HG03039 (cell line): ENCODE results near the gene RNF212.
"Not testable (repeated sequence)": the region's sequence is repeated elsewhere in the genome, so short reads cannot be mapped to it uniquely, and the experiment has no call there.

Experiments used
- ATAC-seq: cut with Tn5 transposase; IDR thresholded peaks from one replicate; pipeline ENCODE4 v1.9.1; 2021; ENCODE audit warnings: mild to moderate bottlenecking, moderate library complexity; ENCODE audit not compliant: unreplicated experiment

The RNF212 gene

DNA sequence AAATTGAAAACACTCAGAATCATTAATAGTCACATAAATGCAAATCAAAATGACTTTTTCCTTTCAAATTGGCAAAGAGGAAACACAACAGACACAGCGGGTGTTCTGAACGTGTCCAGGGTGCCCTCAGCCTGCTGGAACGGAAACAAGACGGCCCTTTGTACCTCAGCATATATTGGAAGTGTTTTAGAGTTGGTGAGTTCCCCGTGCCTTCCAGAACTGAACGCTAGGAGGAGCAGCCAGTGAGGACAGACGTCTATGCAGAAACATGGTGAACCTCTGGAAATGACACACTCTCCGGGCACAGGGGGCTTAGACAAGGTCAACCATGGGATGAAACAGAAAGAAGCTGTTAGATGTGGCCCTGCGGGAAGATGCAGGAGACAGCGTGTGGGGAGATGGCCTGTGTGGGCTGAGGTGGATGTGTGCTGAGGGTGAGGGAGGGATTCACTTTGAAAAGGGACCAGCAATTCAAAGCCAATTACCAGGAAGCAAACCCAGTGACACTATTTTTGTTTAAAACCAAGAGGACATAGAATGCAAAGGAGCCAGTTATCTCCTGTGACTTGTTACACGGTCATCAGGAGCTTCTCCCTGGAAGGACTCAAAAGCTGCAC is 40.4 kb downstream of the RNF212 start:
- ATAC-seq, result no peak

DNA sequence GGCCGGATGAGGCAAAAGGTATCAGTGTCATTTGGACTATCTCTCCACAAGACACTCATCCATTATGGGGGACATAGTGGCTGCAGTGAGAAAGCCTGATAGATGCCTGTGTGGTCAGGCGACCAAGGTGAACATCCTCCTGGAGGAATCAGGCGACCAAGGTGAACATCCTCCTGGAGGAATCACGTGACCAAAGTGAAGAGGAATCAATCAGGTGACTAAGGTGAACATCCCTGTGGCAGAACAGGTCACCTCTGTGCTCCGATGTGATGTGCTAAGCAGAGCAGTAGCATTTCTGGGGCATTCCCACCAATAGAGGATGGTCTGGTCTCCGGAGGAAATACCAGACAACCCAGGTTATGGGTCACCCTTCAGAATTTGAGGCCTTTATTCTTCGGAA is 44.0 kb downstream of the RNF212 start:
- no peak for ATAC-seq

DNA sequence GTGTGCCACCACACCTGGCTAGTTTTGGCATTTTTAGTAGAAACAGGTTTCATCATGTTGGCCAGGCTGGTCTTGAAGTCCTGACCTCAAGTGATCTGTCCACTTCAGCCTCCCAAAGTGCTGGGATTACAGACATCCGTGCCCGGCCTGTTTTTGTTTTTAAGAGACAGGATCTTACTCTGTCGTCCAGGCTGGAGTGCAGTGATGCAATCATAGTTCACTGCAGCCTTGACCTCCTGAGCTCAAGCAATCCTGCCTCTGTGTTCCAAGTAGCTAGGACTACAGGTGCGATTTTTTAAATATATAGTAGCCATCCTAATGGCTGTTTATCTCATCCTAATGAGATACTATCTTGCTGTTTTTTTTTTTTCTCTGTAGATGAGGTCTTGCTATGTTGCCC is 47.6 kb downstream of the RNF212 start:
- ATAC-seq, result no peak

GRCh38 chr4:1062419-1062818 is 50.9 kb downstream of the RNF212 start:
- no peak for ATAC-seq

GRCh38 chr4:1061760-1062159 is 51.6 kb downstream of the RNF212 start:
- ATAC-seq, result no peak

- ATAC-seq, result no peak
These were observed 52.2 kb downstream of the RNF212 start for GRCh38 chr4:1061056-1061700.

GRCh38 chr4:1060621-1061020 is 52.7 kb downstream of the RNF212 start:
- no peak for ATAC-seq

DNA sequence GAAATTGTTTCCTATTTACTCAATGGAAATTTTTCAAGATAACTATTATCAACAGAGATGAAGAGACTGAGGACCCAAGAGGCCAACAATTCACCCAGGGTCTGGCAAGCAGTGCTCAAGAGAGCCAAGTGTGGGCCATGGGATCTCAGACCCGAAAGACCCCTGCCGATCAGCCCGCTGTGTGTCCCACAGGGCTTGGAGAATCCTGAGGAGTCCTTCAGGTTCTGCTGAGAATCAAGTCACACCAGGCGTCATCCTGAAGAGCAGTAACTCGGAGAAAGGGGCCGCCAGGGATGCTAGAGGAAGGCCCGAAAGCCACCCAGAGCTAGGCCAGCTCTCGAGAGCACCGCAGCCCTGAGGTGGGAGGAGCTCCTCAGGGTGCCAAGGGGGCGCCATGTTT is 53.2 kb downstream of the RNF212 start:
- no peak for ATAC-seq

DNA sequence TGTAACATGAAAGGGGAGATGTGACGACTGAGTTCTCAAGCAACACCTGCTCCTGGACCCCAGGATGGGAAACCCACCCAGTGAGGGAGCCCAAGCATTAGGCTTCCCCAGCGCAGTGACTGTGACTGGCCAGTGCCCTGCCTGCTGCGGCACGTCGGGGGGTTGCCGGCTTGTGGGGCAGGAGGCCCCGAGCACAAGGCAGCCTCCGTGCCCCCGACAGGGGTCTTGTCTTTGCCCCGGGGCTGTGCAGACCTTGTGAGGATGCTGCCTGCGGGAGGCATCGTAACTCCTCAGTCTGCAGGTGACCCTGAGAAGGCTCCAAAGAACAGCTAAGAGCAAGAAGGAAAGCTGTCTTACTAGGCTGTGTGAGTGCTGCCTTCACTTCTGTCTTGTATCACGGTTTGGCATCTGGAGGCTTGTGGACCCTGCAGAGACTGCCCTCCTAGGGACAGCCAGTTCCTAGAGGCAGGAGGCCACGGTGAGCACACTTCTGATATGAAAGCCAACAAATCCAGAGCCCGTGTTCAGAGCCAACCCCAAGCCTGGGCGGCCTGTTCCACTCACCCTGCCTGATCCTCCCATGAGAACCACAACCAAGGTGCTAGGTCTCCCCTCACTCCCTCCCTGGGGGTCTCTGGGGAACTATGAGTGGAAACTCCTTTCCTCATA is 54.2 kb downstream of the RNF212 start:
- ATAC-seq, result no peak

- ATAC-seq, result no peak
These were observed 55.0 kb downstream of the RNF212 start for GRCh38 chr4:1058198-1058996.

DNA sequence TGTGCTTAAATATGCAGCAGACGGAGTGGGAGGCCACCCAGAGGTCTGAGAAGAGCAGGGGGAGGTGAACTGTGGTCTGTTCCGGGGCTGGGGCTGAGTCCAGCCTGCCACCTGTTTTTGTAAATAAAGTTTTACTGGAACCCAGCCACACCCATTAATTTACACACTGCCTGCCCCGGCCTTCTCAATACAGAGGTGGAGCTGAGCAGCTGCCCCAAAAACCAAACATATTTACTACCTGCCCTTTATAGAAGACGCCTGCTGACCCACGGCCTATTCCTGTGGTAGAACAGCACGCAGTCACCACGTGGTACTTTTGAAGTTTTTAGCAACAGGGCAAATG is 56.0 kb downstream of the RNF212 start:
- no peak for ATAC-seq

GRCh38 chr4:1056671-1057402 is 56.5 kb downstream of the RNF212 start:
- ATAC-seq, result no peak

GRCh38 chr4:1055721-1056590 is 57.4 kb downstream of the RNF212 start:
- ATAC-seq, result no peak

DNA sequence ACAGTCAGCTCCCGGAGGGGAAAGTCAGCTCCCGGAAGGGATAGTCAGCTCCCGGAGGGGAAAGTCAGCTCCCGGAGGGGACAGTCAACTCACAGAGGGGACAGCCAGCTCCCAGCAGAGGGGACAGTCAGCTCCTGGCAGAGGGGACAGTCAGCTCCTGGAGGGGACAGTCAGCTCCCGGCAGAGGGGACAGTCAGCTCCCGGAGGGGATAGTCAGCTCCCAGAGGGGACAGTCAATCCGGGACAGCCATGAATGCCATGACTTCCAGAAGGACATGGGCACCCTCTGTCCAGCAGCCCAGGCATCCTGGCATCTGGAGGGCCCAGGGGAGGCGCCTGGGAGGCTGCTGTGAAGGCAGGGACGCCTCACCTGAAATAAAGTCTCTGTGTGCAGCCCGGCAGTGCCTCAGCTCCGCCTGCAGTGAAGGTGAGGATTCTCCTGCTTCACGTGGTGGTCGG is 58.1 kb downstream of the RNF212 start:
- ATAC-seq, result not testable (repeated sequence)

- not testable (repeated sequence) for ATAC-seq
These were observed 58.6 kb downstream of the RNF212 start for GRCh38 chr4:1054696-1055242.

GRCh38 chr4:1053891-1054290 is 59.5 kb downstream of the RNF212 start:
- ATAC-seq, result not testable (repeated sequence)

DNA sequence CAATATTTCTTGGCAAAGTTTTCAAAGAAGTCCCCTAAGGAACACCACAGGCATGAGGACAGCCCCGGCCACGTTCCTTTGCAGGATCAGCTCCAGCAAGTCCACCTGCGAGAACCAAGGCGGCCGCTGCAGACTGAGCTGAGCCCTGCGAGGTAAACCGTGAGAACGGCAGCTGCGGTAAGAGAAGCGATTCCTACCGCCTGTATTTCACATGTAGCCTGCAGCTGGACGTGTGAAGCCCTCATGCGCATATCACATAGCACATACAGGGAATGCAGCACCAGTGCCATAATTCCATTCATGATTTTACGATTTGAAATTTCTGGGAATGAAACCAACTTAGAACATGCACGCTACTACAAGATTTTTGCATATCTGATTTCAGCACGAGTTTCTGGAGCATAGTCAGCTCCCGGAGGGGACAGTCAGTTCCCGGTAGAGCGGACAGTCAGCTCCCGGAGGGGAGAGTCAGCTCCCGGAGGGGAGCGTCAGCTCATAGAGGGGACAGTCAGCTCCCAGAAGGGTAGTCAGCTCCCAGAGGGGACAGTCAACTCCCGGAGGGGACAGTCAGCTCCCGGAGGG is 60.2 kb downstream of the RNF212 start:
- ATAC-seq, result no peak

DNA sequence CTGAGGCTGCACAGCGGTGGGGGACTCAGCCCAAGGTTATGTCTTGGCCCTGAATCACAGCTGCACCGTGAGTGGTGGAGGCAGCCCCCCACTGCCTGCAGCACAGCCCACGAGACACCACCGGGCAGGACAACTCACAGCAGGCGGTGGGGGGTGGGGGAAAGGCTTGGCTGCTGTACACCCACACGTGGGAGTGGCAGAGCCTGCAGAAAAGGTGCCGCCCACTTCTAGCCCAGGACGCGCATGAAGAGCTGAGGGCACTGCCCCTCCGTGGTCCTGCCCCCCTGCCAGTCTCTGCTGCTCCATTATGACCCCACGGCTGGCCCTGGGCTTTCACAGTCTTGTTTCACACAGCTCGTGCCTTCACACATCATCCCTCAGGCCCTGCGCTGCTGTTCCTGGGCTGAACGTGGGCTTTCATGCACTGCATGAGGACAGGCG is 61.1 kb downstream of the RNF212 start:
- no peak for ATAC-seq

DNA sequence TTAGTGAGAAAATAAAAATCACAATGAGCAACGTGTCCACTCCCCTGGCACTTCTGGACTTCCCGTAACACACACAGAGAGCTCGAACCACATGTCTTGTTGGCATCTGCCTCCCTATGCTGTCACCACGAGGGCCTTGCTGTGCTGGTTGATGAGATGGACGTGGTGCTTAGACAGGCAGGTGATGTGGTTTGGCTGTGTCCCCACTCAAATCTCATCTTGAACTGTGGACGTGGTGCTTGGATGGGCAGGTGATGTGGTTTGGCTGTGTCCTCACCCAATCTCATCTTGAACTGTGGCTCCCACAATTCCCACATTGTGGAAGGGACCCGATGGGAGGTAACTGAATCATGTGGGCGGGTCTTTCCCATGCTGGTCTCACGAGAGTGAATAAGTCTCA is 61.9 kb downstream of the RNF212 start:
- ATAC-seq, result no peak
